ENCODE data around the gene CLMN. TPM values are rescaled to one million over a fixed set of nuclear protein-coding genes. Genes with fewer than 3 reads are reported as not detected.
"Not testable (repeated sequence)": the region's sequence is repeated elsewhere in the genome, so short reads cannot be mapped to it uniquely, and the experiment has no call there.

Gene CLMN
- total RNA-seq, 2 experiments from 2014 or later = 0.29 to 0.40 TPM

DNA sequence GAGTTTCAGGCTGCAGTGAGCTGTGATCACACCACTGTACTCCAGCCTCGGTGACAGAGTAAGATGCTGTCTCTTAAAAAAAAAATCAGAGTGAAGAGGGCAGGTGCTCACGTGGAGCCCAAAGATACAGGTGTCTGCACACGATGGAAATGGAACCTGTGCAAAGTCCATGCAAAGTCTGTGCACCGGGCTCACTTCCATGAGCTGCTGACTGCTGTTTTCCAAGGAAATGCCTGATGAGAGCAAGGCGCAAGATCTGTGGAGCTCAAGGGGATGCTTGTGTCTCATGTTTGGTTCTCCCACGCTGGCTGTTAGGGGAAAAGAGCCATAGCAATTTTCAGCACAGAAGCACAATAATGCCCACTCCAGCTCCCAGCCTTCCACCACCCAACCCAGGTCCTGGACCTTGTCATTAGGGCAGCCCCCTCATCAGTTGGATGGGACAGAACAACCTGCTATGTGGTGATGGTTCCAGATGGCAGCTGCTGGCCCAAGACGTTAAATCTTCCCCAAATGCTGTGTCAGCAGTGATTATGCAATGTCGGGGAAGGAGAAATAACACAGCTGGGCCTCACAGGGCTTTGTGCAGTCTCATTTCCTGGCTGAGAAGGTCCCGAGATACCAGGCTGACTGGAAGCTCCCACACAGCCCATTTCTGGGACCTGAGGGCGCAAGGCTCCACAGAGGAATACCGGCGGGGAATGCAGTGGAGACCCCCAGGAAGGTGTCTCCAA, 134.5 kb downstream of the CLMN start:
- POLR2A ChIA-PET = no interaction called here
- CTCF ChIA-PET = no interaction called here

DNA sequence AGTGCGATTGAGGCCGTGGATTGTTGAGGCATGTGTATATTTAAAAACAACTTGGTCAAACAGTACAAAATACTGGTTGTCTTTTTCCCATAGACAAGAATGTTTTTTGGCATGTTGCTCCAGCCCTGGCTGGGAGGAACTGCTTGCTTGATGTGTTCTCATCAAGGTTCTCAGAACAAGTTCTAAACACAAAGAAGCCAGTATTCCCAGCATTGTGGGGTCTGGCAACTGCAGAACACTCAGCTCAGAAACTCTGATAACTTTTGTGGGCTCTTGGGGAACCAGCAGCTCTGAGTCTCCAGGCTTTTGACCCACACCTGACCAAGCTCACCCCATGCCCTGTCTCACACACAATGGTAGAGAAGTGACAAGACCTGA, 135.3 kb downstream of the CLMN start:
- CTCF ChIA-PET = no interaction called here

DNA sequence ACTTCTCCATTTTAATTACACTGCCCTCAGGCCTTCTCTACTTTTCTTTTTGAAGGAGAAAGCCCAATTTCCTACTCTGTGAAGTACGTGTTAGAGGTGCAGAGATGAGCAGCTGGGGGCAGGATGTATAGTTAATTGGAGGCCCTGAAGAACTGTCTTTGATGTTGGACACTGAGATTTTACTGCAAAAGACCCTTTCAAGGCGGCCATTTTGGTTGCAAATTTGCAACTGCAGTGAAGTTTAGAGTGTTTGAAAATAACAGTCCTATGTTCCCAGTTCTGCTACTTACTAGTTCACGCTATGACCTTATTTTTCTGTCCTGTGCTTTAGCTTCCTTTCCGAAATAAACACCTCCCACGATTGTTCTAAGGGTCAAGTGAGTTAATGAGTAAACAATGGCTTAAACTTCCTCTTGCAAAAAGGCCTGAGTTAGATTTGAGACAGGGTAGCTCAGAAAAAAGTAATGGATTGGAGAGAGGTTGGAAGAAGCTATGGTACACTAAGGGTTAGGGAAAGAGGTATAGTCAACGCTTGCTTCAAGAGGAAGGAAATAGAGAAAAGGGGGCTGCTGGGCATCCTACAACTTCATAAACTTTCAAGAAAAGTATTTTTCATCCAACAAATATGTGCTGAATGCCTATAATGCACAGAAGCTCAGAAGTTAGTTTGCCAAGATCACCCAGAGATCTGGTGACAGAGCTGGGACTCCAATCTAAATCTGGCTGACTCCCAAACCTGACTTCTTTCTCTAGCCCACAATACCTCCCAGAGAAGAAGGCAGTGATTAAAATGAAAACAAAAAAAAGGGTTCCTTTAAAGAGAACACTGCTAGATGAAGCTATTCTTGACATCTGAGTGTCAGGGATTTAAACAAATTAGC, 135.9 kb downstream of the CLMN start:
- ChIA-PET POLR2A (no interaction called here), CTCF (no interaction called here)

More for the DNA sequence above, 135.3 kb downstream of the CLMN start:
- POLR2A ChIA-PET = no interaction called here

DNA sequence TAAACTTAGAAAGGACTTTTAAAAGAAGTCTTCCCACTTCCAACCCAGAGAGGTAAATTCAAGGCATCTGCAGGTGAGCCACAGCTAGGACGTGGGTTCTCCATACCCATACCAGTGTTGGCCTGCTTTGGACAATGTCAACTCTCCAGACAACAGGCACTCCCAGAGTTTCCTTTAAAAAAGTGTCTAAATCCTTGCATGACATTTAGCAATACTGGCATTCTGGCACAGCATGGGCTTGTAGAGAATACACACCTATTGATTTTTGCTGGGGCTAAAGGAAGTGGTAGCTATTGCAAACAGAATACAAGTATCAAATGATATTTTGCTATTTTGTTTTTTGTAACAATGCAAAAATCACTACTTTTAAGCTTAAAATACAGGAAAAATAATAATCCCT, 136.6 kb downstream of the CLMN start:
- ChIA-PET POLR2A (no interaction called here), CTCF (no interaction called here)

DNA sequence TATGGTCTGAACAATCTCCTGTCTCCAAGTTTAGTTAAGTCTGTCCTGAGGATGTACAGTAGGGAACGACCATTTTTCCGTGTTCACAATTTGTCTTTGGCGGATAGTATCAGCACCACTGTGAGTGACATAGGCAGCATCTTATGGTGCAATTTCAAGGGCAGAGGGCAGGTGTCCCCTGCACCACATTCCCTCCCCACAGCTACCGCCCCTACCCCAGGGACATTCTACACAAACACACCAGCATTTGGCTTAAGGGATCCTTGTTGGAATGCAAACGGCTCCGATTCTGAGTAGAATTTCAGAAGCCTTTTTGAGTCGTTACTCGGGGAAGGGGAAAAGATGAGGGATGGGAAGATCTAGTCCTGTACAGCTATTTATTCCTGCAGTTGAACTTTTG, 137.3 kb downstream of the CLMN start:
- ChIA-PET POLR2A (no interaction called here), CTCF (interaction anchor here (0.6 kb wide), 1 partner anchor 1042 kb away, joined by 3 read pairs; no protein-coding TSS in a partner anchor)

DNA sequence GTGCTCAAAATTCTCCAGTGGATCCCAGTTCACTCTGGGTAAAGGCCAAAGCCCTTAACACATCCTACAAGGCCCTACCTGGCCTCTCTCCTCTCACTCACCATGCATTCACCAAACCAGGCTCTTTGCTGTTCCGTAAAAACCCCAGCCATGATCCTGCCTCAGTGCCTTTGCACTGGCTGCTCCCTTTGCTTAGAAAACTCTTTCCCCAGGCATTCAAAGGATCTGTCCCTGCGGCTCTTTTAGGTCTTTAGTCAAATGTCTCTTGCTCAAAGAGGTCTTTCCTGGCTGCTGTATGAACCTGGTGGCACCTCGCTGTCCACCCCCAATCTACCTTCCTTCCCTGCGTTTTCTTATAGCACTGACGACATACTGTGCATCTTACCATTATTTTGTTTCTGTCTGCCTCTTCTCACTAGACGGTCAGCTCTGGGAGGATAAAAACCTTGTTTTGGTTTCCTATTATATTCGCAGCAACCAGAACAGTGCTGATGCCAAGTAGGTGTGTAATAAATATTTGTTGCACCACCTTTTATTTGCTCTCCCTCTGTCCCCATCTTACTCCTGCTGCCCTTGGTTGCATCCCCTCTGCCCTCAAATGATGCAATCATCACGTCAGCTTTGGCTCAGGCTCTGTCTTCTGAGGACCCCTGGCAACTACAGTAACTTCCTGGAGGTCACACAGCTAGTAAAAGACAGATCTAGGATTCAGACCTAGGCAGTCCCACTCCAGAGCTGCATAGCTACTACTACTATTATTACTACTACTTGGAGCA, 138.6 kb downstream of the CLMN start:
- POLR2A ChIA-PET = no interaction called here
- CTCF ChIA-PET = interaction anchor here (1.4 kb wide), 1 partner anchor 15 kb away, joined by 3 read pairs; no protein-coding TSS in a partner anchor

DNA sequence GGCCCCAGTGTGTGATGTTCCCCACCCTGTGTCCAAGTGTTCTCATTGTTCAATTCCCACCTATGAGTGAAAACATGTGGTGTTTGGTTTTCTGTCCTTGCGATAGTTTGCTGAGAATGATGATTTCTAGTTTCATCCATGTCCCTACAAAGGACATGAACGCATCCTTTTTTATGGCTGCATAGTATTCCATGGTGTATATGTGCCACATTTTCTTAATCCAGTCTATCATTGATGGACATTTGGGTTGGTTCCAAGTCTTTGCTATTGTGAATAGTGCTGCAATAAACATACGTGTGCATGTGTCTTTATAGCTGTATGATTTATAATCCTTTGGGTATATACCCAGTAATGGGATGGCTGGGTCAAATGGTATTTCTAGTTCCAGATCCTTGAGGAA, 144.0 kb downstream of the CLMN start:
- CTCF ChIA-PET = not testable (repeated sequence)

DNA sequence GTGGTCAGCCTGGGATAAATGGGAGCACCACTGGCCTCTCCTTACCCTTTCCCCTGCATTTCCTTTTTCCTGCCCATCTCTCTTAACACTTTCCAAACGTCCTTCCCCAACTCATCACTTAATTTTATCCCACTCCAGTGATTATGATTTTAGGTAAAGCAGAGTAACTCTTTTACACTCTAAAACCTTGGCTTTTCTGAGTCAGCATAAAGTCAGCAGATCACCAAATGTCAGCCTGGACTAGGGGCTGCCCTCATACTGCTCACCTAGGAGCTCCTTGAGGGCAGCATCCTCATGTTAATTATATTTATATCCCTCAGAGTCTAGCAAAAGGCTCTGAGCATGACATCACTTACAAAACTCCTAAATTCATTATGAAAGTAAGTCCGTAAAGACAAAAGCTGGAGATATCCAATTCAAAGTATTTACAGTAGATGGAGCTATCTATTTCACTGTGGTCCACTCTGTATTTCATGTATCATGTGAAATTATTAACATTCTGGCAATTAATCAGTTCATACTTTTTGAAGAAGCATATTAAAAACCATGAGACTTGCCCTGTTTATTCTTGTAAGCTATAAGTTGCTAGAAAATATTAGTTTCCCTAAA, 145.4 kb downstream of the CLMN start:
- ChIA-PET POLR2A (no interaction called here), CTCF (no interaction called here)

More for the DNA sequence above, 144.0 kb downstream of the CLMN start:
- POLR2A ChIA-PET = not testable (repeated sequence)

DNA sequence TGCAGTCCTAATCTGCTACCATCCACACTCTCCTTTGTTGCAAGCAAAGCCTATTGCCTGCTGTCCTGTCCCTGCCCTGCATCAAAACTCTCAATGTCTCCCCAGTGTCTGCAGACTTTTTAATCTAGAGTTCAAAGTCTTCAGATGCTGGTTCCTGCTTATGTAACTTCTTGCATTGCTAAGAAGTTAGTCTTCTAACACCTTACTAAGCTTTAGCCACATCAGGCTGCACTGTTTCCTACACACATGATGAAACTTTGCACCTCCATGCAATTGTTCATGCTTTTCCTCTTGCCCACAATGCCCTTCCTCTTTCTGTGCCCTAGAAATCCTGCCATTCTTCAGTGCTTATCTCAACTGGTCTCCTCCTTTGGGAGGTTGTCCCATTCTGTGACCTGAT, 146.2 kb downstream of the CLMN start:
- POLR2A ChIA-PET = no interaction called here

DNA sequence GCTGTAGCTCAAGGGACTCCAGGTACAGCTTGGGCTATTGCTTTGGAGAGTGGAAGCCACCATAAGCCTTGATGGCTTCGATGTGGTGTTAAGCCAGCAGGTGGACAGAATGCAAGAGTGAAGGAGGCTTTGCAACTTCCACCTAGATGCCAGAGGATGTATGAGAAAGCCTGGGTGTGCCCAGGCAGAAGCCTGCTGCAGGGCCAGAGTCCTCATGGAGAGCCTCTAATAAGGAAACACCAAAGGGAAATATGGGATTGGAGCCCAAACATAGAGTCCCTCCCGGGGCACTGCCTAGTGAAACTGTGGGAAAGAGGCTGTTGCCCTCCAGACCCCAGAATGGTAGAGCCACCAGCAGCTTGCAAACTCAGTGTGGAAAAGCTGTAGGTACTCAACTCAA, 152.5 kb downstream of the CLMN start:
- ChIA-PET CTCF (no interaction called here), POLR2A (interaction anchor here (1.2 kb wide), 1 partner anchor 10 kb away, joined by 3 read pairs; the partner anchor contains the start of gene DICER1)

More for the DNA sequence above, 146.2 kb downstream of the CLMN start:
- CTCF ChIA-PET = no interaction called here

DNA sequence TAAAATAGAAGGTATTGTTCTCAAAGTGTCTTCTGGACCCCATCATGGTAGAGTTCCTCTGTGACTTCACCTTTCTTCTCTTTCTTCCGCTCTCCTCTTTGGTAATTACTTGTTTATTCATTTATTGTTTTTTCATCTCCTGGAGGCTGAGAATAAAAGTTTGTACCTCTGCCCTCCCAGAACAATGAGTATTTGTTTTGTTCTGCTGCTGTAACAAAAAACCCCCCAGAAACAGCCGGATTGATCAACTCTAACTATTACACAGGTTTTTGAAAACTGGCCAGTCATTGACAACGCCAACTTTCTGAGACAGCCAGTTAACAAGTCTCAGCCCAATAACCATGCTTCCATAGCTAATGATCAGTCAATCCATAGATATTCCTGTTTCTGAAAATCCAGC, 154.2 kb downstream of the CLMN start:
- CTCF ChIA-PET = no interaction called here
- POLR2A ChIA-PET = no interaction called here

DNA sequence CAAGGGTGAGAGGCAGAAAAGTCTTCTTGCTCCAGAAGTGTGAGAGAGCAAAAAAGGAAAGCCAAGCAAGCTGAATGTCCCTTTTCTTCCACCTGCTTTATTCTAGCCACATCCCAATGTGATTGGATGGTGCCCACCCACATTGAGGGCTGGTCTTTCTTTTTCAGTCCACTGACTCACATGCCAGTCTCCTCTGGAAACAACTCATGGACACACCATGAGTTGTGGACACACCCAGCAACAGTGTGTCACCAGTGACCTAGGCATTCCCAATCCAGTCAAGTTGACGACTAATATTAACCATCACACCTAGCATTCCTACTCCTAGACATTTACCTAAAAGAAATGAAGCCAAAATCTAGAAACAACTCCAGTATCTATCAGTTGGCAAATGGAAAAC, 155.2 kb downstream of the CLMN start:
- ChIA-PET POLR2A (no interaction called here), CTCF (no interaction called here)

DNA sequence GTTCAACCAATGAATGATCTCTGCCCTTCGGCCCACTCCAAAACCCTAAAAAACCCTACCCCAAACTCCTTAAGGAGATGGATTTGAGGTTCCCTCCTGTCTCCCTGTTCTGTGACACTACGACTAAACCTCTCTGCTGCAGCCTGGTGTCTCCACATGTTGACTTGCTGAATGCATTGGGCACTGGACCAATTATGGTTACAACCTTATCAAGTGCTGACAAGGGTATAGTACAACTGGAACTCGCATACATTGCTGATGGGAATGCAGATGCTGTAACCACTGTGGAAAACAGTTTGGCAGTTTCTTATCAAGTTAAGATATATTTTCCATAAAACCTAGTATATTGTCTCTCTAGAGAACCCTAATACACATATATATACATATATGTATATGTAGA, 156.0 kb downstream of the CLMN start:
- CTCF ChIA-PET = no interaction called here

DNA sequence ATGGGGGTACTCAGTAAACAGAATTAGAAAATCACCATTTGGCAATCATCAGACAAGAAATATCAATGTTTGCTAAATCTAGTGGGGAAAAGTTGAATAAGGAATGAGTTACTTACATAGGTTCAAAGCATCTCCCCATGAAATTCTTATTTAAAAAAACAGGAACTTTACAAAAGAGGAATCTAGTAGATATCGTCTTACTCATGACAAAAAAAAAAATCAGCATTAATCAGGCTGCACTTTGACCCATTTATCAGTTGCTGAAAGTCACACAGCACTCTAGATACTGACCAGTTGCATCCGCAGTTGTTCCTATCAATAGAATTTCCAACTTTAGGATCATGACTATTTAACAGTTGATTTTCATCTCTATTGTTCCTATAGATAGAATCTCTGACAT, 156.6 kb downstream of the CLMN start:
- ChIA-PET POLR2A (interaction anchor here (0.6 kb wide), 1 partner anchor 493 kb away, joined by 3 read pairs; no protein-coding TSS in a partner anchor), CTCF (no interaction called here)

More for the DNA sequence above, 156.0 kb downstream of the CLMN start:
- POLR2A ChIA-PET = no interaction called here

DNA sequence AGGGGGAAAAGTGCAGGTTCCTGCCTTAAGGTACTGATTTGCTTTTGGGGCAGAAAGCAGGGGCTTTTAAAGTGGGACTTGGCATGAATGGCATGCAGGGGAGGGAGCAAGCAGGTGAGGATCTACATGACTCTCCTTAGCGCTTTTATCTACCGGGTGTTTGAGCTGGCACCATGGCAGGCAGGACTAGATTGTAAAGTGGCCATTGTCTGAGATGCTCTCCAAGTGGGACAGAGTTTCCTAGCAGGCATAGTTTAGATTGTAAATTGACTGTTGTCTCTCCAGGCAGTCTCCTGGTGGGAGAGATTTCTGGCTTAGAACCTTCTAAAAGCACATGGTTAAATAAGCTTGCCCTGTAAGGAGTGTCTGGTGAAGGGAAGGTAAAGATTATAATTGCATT, 157.1 kb downstream of the CLMN start:
- ChIA-PET CTCF (no interaction called here), POLR2A (interaction anchor here (0.6 kb wide), 1 partner anchor 492 kb away, joined by 3 read pairs; no protein-coding TSS in a partner anchor)

DNA sequence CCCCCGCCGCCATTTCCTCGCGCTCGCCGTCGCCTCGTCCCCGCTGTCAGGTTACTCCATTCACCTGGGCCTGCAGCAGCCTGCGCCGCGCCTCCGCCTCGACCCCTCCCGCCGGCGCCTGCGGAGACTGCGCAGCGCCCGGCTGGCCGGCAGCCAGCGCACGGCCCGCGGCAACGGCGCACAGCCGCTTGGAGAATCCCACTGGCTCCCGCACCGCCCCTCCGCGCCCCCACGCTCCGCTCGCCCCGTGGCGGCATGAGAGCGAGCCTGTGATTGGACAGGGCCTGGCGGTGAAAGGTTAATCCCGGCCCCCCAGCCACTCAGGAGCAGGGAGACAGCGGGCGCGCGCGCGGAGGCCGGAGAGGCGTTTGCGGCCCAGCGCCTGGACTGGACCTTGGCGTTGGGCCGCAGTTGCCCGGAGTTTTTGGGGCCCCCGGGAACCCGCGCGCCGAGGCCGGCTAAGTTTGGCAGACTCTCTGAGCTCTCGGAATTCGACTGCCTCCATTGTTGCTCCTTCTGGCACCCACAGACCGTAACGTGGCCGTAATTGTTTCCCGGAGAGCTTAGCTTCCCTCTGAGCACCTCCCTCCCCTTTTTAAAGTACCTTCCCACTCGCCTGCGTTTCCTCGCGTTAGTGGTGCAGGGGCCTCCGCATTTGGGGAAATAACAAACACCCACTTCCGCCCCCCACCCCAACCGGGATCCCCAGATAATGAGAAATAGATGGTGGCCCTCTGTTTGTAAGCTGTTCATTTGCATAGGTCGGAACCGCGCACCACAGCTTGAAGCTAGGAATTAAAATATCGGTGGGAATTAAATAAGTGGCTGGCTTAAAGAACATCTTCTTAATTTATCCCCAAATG, 162.2 kb downstream of the CLMN start, which contains the start of gene DICER1:
DICER1 (minus strand) TSS at position 203 of the 863 bp plus-strand sequence. CDS start 24,071 bp downstream, outside the sequence.
- POLR2A ChIA-PET = interaction anchor here (0.9 to 1.1 kb wide), 3 partner anchors 8 to 366 kb away, joined by 3 read pairs; no protein-coding TSS in a partner anchor

DNA sequence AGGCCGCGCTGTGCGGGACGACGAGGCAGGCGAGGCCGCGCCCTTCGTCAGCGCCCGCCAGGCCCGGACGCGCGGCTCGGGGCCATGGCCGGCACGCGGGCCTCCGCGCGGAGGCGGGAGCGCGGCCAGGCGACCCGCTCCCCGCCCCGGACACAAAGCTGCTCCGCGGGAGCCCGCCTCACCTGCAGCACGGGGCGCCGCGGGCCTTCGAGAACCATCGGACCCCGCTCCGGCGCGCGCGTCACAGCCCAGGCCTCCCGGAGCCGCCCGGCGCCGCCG, 162.7 kb downstream of the CLMN start:
- POLR2A ChIA-PET = interaction anchor here (1.1 kb wide), 1 partner anchor 367 kb away, joined by 3 read pairs; no protein-coding TSS in a partner anchor

More for the DNA sequence above, 162.2 kb downstream of the CLMN start, which contains the start of gene DICER1:
- CTCF ChIA-PET = no interaction called here

DNA sequence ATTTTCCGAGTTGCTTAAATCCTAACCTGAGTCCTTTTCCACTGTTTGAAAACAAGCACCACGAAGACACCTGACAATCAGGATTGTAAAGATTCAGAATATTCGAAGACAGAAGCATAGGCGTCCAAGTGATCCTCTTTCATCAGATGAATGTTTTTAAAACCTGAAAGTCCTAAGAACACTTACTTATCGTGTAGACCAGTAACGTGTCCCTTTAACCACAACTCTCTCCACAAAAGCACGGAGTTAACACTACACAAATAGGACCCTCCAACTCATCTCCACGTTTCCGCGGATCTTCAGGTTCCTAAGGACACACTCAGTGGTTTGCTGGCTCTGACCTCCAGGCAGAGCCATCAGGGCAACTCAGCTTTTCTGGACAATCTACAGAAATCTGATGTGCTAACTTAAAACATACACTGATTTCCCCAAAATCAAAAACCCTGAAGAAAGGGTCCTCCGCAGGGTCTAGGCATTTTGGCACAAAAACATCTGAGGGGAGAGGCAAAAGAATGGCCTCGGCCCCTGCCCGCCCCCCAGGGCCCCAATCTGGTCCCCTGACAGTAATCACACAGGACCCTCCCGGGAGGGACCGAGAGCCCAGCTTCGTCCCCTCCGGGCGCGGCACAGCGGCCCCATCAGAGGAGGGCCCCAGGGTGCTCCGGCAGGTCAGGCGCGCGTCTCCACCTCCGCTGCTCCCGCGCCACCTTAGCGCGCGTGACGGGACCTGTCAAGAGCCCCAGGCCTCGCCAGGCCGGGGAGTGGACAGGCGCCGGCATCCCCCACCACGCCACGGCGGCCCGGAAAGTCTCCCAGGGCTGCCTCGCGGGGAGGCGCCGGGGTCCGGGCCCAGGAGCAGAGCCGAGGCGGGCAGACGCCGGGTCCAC, 163.3 kb downstream of the CLMN start:
- ChIA-PET CTCF (no interaction called here), POLR2A (no interaction called here)

More for the DNA sequence above, 162.7 kb downstream of the CLMN start:
- CTCF ChIA-PET = no interaction called here

All from activated CD8-positive, alpha-beta memory T cell treated with anti-CD3 and anti-CD28 coated beads for 36 hours (primary cell).